AG09309 (cell line): ENCODE results near the gene ADD3.
"Not testable (repeated sequence)": the region's sequence is repeated elsewhere in the genome, so short reads cannot be mapped to it uniquely, and the experiment has no call there.

Experiments
- DNase-seq: peaks from one replicate; pipeline ENCODE4 v3.0.0-alpha.2; 2010; ENCODE audit warnings: low read depth
- H3K4me3 ChIP-seq: 2 replicates; pipeline ENCODE4 v1.5.1; 2011; ENCODE audit warnings: mild to moderate bottlenecking, low read depth, low read length, moderate library complexity; ENCODE audit not compliant: control insufficient read depth
- TF ChIP-seq, protein P1 (sequence below): IDR thresholded peaks from 2 replicates; pipeline ENCODE4 v1.5.1; 2011; ENCODE audit warnings: mild to moderate bottlenecking, low read depth, low read length, inconsistent platforms; ENCODE audit not compliant: insufficient read depth, control insufficient read depth; ENCODE audit errors: missing control alignments

ADD3 gene

DNA sequence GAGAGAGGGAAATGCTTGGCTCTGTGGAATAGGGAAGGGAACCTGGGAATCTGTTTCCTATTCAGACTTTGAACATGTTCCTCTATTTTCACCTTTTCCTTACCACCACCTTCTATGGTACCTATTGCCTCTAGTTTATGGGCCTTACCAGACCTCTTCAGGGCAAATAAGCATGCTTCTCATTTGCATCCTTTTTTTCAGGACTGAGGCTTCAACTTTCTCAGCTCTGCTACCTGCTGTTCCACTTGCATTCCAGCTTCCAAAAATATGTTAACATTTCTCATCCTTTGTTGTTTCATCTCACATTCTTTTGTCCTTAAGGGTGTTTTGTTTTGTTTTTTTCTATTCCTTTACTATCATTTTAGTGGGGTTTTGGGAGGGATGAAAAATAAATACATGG lies 121.7 kb downstream of the ADD3 start:
- TF ChIP-seq, protein P1, sequence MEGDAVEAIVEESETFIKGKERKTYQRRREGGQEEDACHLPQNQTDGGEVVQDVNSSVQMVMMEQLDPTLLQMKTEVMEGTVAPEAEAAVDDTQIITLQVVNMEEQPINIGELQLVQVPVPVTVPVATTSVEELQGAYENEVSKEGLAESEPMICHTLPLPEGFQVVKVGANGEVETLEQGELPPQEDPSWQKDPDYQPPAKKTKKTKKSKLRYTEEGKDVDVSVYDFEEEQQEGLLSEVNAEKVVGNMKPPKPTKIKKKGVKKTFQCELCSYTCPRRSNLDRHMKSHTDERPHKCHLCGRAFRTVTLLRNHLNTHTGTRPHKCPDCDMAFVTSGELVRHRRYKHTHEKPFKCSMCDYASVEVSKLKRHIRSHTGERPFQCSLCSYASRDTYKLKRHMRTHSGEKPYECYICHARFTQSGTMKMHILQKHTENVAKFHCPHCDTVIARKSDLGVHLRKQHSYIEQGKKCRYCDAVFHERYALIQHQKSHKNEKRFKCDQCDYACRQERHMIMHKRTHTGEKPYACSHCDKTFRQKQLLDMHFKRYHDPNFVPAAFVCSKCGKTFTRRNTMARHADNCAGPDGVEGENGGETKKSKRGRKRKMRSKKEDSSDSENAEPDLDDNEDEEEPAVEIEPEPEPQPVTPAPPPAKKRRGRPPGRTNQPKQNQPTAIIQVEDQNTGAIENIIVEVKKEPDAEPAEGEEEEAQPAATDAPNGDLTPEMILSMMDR: no peak

DNA sequence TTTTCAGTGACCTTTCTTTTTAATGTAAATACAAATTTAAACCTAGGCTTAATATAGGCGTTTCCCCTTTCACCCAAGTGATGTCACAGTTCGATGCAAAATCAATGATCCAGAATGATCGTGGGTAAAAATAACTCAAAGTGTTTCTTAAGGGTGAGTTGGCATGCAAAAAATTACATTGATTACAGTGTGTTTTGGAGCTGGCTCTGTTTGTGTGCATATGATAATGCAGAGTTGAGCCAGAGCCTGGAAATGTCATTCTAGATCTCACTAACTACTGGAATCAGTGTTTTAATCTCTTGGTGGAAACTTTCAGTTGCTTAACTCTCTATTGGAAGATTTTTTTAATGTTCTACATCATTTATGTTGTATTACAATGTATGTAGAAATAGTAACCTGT lies 127.1 kb downstream of the ADD3 start:
- TF ChIP-seq, protein P1: no peak
- no peak overlapping the region for H3K4me3 ChIP-seq
- no peak for DNase-seq

More for the DNA sequence above, 121.7 kb downstream of the ADD3 start:
- no peak for DNase-seq
- no peak overlapping the region for H3K4me3 ChIP-seq

DNA sequence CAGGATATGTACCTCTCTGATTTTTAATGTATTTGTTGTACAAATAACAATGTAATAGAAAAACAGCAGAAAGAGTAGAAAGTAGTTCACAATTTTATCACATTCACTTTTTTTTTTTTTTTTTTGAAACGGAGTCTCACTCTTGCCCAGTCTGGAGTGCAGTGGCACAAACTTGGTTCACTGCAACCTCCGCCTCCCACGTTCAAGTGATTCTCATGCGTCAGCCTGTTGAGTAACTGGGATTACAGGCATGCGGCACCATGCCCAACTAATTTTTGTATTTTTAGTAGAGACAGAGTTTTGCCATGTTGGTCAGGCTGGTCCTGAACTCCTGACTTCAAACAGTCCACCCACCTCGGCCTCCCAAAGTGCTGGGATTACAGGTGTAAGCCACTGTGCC lies 128.1 kb downstream of the ADD3 start:
- DNase-seq: not testable (repeated sequence)

DNA sequence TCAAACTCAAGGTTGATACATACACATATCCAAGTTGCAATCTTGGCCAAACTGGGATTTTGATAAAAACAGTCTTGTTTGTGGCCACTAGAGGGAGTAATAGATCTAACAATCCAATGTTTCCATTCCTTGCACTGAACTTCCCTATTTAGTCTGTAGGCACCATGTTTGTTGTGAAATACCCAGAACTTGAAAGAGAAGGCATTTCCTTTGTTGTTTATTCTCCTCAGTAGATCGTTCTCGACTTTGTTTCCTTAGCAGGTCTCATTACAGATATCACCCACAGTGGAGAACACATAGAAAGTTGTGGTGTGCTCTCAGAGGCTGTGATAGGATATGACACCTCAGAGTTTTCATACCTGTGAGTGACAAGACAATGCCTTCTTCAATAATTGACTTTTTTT lies 129.4 kb downstream of the ADD3 start:
- TF ChIP-seq, protein P1: peak; percentile 61
- no peak overlapping the region for H3K4me3 ChIP-seq
- peak; percentile 55 for DNase-seq

More for the DNA sequence above, 128.1 kb downstream of the ADD3 start:
- H3K4me3 ChIP-seq: not testable (repeated sequence)

DNA sequence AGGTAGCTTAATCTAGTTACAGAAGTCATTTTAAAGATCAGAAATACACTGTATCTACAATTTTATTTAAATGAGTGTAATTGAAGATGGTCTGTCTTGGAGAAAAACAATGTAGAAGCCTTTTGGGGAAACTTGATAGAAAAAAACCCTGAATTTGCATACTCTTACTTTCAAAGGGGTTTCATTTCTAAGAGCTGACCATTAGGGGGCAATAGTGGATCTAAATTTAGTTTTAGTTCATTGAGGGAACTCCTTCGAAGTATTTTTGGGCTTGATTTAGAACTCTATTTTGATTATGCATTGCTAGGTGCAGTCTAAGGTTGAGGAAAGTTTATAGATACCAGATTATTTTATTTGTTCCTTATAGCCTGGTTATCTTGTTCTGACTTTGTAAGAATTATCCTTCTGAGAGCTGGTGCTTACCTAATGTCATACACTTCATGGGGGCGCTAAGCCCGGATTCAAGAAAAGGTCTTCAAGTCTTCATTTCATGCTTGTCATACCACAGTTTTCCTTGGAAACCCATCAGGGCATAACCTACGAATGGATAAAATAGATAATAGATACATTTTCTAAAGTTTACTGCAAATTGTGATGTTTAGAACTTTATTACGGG lies 130.5 kb downstream of the ADD3 start:
- TF ChIP-seq, protein P1: peak; percentile 47
- peak; percentile 35 for DNase-seq
- no peak overlapping the region for H3K4me3 ChIP-seq

DNA sequence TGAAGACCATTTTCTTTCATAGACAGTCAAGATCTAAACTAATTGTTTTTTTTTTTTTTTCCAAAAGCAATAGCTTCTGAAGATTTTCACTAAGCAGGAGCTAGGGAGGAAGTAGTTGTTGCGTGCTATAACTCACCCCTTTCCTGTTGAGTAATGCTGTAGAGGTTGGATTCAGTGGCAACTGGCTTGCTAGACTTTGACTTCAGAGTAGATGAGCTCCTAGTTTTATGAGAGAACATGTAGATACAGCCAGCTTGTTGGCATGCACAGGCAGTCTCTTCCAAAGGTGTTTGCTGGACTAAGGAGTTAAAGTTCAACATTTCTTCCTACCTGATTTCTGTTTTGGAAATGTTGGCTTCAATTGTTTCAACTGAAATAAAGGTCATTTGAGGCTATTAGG lies 133.4 kb downstream of the ADD3 start:
- peak; percentile 11 for DNase-seq

DNA sequence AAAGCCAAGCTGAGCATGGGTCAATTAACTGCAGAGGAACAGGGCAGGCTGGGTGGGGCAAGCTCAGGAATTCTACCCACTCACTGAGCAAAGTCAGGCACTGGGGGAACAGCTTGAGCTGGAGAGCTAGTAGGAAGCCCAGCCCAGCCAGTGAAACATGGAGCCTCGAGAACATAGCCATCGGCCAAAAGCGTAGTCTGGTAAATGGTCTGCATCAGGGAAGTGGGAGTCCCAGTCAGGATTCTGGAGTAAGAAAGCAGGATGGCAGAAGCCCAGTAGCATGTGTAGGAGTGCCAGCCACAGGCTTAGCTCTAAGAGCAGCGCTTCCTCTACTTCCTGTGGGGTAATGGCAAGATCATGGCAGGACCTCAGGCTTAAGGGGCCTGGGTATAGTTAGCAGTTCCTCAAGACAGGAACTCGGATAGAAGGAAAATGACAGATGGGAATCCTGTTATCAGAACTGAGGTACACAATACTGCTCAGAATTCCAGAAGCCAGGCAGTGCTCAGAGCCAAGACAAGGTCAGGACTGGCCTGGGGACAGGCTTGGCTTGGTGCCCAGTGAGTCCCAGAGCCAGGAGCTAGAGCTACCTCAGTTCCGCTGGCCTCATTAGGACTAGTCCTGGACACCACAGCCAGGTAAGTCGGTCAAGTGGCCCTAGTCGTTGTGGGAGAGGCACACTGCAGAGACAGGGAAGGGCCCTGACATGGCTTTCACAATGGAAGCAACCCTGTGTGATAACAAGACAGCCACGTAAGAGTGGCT lies 134.3 kb downstream of the ADD3 start:
- H3K4me3 ChIP-seq: no peak overlapping the region
- no peak for DNase-seq
- TF ChIP-seq, protein P1: no peak

More for the DNA sequence above, 133.4 kb downstream of the ADD3 start:
- H3K4me3 ChIP-seq: no peak overlapping the region
- TF ChIP-seq, protein P1: no peak
